Ureter (tissue), 1 donor: ENCODE measurements around the gene EXOC3L2. TPM values are rescaled to one million over a fixed set of nuclear protein-coding genes. Genes with fewer than 3 reads are reported as not detected.

Source experiments
- DNase-seq: peaks from one replicate; pipeline ENCODE4 v3.0.0-alpha.2; 2020; ENCODE audit warnings: low spot score
- total RNA-seq: library from RNA; stranded (reverse); gene quantifications from one replicate; pipeline ENCODE4 v1.2.4, GENCODE V29; 2023
- donor health status: DM: yes; HTN: yes; CAD: no.

The EXOC3L2 gene
- total RNA-seq, 1 donor from 2014 or later, result 7.2 TPM

GRCh38 chr19:45222724-45223123 lies 22.5 kb downstream of the EXOC3L2 start:
- DNase-seq, result no peak

- DNase-seq, result no peak
These were observed 26.1 kb downstream of the EXOC3L2 start for GRCh38 chr19:45218911-45219743.

DNA sequence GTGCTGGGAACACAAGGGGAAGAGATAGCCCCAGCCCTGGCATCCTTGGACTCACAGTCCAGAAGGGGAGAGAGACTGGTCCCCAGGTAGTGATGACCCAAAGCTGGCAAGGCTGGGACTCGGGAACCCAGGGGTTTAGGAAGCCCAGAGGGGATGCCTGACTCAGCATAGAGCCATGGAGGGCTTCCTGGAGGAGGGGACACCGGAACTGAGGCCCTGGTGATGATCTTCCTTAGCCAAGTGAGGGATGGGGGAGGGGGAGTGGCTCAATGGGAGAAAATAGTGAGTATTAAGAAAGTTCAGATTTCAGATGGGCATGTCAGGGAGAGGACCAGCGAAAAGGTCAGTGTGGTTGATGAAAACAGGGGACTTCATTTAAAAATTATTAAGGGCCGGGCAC lies 26.8 kb downstream of the EXOC3L2 start:
- DNase-seq, result no peak

DNA sequence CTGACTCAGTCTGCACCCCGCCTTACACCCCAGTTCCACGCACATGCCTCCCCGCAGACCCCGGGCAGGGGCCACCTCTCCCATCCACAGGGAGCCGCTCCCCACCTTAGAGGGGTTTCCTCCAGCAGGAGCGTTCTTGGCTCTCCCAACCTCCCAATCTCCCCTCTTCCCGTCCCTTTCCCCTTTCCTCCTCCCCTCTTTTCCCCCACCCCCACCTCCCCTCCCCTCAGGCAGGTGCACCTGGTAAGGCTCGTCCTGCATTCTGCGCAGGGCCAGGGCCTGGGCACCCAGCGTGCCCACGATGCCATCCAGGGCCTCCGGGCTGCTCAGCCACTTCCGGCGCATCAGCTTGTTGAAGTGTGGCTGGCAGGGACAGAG lies 27.3 kb downstream of the EXOC3L2 start:
- DNase-seq, result no peak

- no peak for DNase-seq
These were observed 27.8 kb downstream of the EXOC3L2 start for GRCh38 chr19:45217193-45217956.

DNA sequence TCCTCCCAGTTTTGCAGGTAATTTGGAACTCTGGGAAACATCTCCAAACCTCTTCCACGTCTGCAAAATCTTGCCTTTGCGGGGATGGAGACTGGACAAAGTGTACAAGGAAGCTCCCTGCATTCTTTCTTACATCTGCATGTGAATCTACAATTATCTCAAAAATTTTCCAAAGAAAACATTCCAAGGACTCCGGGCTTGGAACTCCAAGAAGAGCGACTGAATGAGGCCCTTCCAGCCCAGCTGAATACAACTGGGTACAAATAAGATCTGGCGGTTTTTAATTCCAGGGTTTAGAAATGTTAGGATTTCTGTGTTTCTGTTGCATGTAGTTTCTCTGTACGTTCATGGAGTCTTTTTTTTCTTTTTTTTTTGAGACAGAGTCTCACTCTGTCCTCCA lies 28.5 kb downstream of the EXOC3L2 start:
- no peak for DNase-seq

DNA sequence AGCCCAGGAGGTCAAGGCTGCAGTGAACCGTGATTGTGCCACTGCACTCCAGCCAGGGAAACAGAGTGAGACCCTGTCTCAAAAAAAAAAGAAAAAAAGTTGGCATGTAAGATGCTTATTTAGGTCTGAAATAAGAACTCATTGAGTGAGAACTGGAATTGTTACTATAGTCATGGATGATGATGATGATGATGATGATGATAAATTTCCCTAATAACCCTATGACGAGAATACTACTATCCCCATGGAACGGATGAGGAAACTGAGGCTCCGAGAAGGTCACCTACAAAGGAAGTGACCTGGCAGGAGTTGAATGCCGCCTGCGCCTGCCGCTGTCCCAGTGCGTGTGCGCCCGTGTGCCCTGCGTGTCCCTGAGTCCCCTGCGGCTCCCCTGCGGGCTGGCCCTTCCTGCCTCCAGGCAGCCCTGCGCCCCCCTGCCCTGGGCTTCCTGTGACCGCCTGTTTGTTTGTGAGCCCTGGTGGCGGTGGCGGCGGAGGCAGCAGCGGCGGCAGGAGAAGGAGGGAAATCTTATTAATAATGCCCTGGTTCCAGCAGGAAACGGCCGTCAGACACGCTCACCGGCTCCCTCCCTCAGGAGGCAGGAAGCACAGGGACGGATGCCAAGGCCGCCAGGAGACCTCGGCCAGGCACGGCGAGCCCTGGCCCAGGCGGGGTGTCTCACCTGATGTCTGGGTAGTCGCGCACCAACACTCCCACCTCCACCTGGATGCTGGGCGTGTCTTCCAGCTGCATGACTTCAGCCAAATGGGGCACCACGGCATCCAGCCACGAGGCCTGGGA lies 29.6 kb downstream of the EXOC3L2 start:
- DNase-seq, result no peak

DNA sequence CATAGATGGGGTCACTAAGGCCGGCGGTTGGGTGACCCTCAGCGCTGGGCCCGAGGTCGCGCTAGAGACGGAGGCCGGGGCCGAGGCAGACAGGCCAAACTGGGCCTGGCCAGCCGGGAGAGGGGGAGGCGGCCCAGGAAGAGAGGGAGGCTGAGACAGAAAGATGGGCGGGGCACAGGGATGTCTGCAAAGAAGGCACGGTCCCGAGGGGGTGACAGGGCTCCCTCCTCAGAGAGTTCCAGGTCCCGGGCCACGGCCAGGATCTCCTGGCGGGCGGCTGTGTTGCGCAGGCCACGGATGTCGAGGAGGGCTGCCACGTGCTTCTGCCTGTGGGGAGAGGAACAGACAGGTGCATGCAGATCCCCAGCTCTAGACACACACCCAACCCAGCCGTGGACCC lies 32.2 kb downstream of the EXOC3L2 start:
- DNase-seq, result no peak

- no peak for DNase-seq
These were observed 33.3 kb downstream of the EXOC3L2 start for GRCh38 chr19:45211751-45212381.

DNA sequence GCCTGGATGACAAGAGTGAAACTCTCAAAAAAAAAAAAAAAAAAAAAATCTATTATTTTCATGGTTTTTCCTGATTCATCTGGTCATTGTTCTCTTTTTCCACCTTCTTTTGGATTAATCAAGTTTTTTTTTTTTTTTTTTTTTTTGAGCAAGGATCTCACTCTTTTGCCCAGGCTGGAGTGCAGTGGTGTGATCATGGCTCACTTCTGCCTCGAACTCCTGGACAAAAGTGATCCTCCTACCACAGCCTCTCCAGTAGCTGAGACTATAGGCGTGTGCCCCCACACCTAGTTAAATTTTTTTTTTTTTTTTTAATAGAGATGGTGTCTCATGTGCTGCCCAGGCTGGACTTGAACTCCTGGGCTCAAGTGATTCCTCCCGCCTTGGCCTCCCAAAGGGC lies 38.9 kb downstream of the EXOC3L2 start:
- no peak for DNase-seq

GRCh38 chr19:45205810-45206209 lies 39.4 kb downstream of the EXOC3L2 start:
- DNase-seq, result no peak

DNA sequence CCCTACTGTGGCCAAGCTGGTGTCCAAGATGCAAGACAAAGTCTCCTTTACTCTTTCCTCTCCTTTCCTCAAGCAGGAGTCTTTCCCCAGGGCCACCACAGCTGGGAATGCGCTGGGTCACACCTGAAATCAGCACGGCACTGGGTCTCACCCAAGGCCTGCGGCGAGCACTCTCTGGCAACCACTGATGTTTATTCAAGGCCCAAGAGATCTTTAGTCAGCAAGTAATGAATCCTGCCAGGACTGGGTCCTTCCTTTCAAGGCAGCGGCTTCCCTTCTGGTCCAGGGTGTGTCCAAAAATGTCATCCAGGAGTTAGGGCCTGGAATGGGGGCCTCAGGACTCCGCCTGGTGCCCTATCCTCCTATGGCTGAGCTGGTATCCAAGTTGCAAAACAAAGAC lies 42.6 kb downstream of the EXOC3L2 start:
- no peak for DNase-seq

DNA sequence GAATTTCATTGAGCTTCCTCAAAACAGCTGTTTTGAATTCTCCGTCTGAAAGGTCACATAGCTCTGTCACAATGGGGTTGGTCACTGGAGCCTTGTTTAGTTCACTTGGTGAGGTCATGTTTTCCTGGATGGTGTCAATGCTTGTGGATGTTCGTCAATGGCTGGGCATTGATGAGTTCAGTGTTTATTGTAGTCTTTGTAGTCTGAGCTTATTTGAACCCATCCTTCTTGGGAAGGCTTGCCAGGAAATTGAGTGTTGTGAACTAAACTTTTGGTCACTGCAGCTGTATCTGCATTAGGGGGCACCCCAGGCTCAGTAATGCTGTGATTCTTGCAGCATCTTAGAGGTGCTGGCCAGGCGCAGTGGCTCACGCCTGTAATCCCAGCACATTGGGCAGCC lies 44.6 kb downstream of the EXOC3L2 start:
- DNase-seq, result no peak

- DNase-seq, result no peak
These were observed 49.4 kb downstream of the EXOC3L2 start for GRCh38 chr19:45195764-45196163.

DNA sequence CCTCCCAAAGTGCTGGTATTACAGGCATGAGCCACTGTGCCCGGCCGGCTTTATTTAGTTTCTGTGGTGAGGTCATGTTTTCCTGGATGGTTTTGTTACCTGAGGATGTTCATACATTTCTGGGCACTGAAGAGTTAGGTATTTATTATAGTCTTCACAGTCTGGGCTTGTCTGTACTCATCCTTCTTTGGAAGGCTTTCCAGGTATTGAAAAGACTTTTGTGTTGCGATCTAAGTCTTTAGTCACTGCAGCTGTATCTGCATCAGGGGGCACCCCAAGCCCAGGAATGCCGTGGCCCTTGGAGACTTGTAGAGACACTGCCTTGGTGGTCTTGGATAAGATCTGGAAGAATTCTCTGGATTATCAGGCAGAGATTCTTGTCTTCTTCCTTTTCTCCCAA lies 53.8 kb downstream of the EXOC3L2 start:
- no peak for DNase-seq

- no peak for DNase-seq
These were observed 55.2 kb downstream of the EXOC3L2 start for GRCh38 chr19:45189971-45190370.

- no peak for DNase-seq
These were observed 57.6 kb downstream of the EXOC3L2 start for GRCh38 chr19:45187421-45188100.

- DNase-seq, result no peak
These were observed 58.5 kb downstream of the EXOC3L2 start for GRCh38 chr19:45186509-45187334.

DNA sequence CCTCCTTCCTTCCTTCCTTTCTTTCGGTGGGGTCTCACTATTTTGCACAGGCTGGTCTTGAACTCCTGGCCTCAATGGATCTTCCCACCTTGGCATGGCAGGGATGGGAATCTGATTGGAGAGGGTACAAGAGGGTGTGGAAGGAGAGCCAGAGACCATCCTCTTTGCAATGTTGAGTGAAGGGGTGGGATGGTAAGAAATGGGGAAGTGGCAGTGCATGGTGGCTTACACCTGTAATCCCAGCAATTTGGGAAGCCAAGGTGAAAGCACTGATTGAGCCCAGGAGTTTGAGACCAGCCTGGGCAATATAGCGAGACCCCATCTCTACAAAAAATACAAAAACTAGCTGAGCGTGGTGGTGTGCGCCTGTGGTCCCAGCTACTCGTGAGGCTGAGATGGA lies 61.1 kb downstream of the EXOC3L2 start:
- DNase-seq, result no peak

- DNase-seq, result no peak
These were observed 62.4 kb downstream of the EXOC3L2 start for GRCh38 chr19:45182758-45183157.
